ENCODE results near the gene MTX2.

The MTX2 gene

GRCh38 chr2:176269319-176270099 lies at the start of gene MTX2:
TSS of gene MTX2 (plus strand) at chr2:176269442. CDS start at chr2:176269630, 188 bp downstream.
- FAIRE-seq = no peak

DNA sequence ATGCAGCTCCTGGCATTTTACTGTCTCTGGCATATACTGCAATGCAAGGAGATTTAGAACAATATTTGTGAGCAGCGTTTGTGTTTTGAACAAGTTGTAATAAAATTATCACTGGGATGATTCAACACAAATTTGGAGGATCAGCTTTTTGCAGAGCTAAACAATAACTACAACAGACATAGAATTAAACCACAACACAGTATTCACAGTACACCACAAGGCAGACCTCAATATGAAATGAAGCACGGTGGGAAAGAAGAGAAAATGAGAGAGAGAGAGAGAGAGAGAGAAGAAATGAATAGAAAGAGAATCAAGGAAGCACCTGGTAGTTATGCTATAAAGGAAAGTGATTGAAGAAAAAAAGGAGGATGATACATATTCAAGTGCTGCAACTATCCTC lies 41.4 kb upstream of the MTX2 start:
- FAIRE-seq = no peak

- no peak for FAIRE-seq
Observed at GRCh38 chr2:176234156-176234555, 35.1 kb upstream of the MTX2 start.

DNA sequence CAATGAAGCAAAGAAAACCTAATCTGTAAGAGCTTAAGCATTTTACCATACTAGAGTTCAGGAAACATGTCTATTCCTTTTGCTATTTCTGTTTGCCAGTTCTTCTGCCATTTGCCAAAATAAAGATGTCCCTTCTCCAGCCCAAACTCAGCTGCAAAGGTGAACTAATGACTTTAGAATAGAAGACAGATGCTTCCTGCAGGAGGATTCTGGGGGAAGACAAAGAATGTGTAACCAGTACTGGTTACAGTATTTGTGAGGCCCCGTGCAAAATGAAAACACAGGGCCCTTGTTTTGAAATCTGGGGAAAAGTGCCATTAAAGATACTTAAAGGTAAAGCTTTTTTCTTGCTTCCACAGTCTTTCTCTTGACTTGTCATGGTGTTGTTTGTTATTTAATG lies 34.3 kb upstream of the MTX2 start:
- no peak for FAIRE-seq

- FAIRE-seq = no peak
Observed at GRCh38 chr2:176237456-176237855, 31.8 kb upstream of the MTX2 start.

DNA sequence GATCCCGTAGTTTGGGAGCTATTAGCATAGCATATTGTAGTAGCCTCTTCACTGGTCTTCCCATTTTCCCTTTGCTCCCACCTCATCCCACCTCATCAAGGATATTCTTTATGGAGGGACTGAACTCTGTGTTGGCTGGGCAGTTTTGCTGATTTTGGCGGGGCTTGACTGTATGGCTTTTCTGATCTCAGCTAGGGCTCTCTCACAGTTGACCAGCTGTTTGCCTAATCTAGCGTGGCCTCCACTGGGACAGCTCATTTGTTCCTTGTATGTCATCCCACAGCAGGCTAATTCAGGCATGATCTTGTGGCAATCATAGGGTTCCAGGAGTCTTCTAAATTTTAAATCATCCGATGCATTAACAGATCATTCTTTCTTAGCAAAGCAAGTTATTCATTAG lies 30.2 kb upstream of the MTX2 start:
- FAIRE-seq = no peak

DNA sequence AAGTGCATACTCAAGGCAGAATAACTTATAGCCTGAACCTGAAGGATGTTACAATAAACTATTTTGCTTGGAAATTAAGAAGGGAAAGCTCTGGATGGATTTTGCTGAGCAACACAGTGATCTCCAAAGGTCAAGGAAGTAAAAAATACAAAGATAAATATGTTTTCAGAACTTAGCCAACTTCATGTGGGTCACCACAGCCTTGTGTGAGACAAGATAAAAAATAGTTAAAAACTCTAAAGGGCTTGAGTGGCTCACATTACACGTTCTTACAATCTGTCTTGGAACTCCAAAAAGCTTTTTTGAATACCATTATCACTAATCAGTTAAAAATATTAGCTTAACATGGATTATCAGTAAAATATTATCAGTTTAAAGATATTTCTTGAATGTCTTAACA lies 28.9 kb upstream of the MTX2 start:
- FAIRE-seq = no peak

DNA sequence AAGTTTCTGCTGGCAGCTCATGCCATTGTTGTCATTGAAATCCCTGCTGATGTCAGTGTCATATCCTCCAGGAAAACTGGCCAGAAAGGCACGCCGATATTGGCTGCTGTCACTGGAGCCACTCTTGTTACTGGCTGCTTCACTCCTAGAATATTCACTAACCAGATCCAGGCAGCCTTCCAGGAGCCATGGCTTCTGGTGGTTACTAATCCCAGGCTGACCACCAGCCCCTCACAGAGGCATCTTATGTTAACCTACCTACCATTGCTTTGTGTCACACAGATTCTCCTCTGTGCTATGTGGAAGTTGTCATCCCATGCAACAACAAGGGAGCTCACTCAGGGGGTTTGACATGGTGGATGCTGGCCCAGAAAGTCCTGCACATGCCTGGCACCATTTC lies 27.0 kb upstream of the MTX2 start:
- FAIRE-seq = no peak

- FAIRE-seq = no peak
Observed at GRCh38 chr2:176246331-176246730, 22.9 kb upstream of the MTX2 start.

DNA sequence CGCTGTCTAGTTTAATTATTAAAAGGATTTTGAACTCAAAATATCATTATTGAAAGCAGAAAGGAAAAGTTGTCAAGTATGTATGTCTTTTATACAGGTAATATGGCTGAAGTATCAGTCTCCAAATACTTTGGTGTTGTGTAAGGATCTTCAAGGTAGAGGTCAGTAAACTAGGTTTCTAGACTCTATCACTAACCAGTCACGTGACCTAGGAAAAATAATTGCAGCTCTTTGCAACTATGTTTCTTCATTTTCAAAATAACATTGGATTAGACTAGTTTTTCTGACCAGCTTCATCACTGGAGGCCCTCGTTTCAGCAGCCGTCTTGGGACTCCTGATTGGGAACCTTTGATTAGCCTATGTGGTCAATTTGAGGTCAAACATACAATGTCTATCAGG lies 21.4 kb upstream of the MTX2 start:
- no peak for FAIRE-seq

DNA sequence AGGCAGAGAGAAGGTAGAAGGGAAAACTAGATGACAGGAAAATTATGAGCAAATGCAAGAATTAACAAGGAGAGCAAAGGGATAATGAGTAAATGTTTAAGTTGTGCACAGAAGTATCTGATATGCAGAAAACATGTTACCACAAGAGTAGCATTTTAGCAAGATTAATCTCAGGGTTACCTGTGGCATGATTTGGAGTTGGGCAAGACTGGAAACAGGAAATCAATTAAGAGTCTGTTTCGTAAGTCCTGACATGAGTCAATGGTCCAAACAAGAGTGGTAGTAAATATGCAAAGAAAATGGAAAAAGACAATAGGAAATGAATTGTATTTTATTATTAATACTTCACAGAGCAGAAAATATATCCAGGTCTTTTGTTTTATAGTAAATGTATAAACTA lies 17.3 kb upstream of the MTX2 start:
- FAIRE-seq = no peak

DNA sequence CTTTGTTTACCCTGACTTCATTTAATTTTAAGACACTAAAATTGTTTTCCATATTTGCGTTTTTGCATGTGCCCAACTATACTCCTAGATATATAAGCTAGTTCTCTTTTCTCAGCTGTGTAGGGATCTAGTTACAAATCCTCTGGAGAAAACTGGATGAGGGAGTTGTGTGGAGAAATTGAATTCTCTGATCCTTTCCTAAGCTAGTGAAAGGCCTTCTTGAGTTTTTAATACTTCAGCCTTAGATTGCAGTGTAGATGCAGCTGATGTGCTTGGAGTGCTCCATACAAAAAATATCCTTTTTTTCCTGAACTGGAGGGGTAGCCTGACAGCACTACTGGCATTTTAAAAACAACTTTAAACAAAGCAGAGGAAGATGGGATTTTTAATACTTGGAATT lies 8.6 kb upstream of the MTX2 start:
- no peak for FAIRE-seq

GRCh38 chr2:176261136-176261535 lies 8.1 kb upstream of the MTX2 start:
- no peak for FAIRE-seq

DNA sequence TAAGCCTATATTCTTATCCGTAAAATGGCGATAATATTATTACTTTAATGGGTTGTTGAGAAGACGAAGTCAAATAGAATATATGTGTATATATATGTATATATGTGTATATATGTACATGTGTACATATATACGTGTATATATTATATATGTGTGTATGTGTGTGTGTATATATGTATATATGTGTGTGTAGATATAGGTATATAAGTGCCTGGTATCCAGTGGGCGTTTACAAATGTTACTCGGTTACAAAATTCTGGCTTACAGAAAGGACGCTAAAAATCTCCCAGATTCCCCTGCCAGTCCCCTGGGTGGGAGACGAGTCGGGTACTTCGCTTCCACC lies 295 bp upstream of the MTX2 start:
- no peak for FAIRE-seq

DNA sequence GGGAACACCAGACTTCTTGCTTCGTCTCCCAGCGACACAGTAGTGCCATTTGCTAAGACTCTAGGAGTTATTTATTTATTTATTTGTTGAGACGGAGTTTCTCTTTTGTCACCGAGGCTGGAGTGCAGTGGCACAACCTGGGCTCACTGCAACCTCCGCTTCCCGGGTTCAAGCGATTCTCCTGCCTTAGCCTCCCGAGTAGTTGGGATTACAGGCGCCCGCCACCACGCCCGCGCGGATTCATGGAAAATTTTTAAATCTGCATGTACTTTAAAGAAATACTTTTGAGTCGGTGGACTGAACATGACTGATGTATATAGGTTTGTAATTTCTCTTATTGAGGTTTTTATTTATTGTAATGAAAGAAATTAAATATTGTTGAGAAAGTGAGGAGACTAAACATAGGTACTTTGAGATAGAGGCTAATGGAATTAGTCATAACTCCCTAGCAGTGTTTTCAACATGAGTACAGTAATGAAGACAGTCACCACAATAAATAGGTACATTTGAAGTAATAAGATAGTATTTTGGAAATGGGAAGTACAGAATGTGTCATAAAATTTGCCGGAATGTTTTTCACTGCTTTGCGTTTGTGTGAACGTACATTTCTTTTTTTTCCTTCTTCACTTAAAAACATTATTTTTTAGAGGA lies 983 bp downstream of the MTX2 start:
- FAIRE-seq = no peak

- FAIRE-seq = no peak
Observed at GRCh38 chr2:176272870-176273459, 3.7 kb downstream of the MTX2 start.

- FAIRE-seq = peak; percentile 38
Observed at GRCh38 chr2:176278927-176279326, 9.7 kb downstream of the MTX2 start.

- no peak for FAIRE-seq
Observed at GRCh38 chr2:176280156-176280555, 10.9 kb downstream of the MTX2 start.

GRCh38 chr2:176280867-176281658 lies 11.8 kb downstream of the MTX2 start:
- FAIRE-seq = no peak

- no peak for FAIRE-seq
Observed at GRCh38 chr2:176283291-176284068, 14.2 kb downstream of the MTX2 start.

GRCh38 chr2:176284461-176285049 lies 15.3 kb downstream of the MTX2 start:
- FAIRE-seq = no peak

- no peak for FAIRE-seq
Observed at GRCh38 chr2:176285321-176285720, 16.1 kb downstream of the MTX2 start.

Measured in islet of Langerhans (tissue), 1 donor.